ENCODE results near the gene COL26A1.
A peak's percentile ranks its signal among the peaks of the same experiment; 100 is the strongest.

The COL26A1 gene

DNA sequence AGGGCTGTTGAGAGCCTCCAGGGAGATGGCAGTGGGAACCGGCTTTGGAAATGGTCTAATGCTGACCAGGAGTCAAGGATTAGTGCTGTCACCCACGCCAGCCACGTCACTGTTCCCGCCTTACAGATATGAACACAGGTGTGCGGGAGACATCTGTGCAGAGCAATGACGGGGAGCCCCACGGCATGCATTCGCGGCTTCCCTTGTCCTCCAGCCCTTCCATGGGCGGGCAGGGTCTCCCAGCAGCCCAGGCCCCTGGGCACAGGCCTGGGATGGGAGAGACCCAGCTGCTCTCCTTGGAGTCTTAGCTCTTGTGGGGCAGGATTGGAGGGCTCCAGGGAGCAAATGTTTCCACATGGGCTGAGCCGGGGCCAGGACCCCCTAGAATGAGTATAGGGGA is 172.2 kb downstream of the COL26A1 start:
- DNase-seq (ENCODE audit: low read depth in 2 of 2), result no peak

GRCh38 chr7:101535351-101535751 is 172.7 kb downstream of the COL26A1 start:
- DNase-seq (ENCODE audit: low read depth in 2 of 2), result no peak

DNA sequence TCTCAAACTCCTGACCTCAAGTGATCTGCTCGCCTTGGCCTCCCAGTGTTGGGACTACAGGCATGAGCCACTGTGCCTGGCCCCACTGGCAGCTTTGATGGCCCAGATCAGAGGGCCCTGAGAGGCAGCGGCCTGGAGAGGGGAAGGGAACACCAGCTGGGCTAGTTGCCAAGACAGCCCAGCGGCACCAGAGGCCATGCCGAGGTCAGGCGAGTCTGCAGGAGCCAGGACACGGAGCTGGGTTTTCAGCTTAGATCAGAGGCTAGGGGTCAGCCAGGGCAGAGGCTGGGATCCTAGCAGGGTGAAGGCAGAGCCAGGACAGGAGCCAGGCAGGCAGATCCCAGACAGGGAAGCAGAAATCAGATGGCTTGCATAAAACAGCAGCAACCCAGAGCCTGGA is 173.6 kb downstream of the COL26A1 start:
- DNase-seq (ENCODE audit: low read depth in 2 of 2), result no peak

- no peak for DNase-seq (ENCODE audit: low read depth in 2 of 2)
Observed at GRCh38 chr7:101536668-101537067, 174.0 kb downstream of the COL26A1 start.

DNA sequence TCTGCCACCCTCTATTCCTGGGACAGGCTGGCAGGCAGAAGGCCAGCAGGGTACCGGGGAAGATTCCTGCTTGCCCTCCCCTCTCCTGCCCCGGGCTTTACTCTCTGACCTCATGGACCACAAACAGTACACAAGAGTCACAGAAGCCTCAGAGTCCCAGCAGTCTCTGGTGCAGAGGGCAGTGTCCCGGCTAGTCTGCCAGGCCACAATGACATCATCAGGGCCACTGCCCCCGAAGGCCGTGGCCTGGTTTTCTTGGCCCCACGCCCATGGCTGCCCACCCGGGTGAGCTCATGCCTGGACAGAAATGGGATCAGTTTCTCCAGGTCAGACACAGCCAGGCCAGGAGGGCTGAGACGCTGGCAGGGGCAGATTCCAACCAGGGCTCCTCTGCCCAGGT is 174.5 kb downstream of the COL26A1 start:
- DNase-seq (ENCODE audit: low read depth in 2 of 2), result no peak

GRCh38 chr7:101537935-101538595 is 175.4 kb downstream of the COL26A1 start:
- no peak for DNase-seq (ENCODE audit: low read depth in 2 of 2)

DNA sequence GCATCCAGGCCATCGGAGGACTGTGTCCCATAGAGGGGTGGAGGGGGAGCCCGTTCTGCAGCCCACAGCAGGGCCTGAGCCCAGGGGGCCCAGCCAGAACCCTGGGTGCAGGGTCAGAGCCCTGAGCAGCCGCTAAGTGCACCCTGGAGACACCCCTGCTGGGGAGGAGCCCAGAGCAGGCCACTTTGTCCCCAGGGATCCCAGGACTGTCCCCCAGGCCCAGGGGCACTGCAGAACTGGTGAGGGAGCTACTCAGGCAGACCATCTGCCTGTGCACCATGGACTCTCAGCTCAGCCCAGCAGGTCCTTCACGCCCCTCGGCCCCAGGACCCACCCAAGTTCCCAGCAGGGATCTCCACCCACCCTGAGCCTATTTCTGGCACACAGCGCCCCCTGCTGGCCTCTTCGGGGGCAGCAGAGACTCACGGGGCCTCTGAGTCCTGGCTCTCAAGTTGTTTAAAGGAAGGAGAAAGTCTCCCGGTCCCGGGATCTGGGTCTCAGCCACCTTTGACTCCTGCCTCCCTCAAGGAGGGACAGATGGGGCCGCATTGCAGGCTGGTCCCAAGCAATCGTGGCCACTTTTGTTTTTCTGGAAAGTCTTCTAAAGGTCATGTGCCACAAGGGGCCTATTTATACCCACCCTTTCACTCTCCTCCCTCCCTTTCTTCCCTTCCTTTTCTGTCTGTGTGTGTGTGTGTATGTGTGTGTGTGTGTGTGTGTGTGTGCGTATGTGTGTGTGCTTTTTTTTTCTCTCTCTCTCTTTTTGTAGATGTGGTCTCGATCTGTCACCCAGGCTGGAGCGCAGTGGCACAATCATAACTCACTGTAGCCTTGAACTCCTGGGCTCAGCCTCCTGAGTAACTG is 176.2 kb downstream of the COL26A1 start:
- peak; percentile 21 to 28 for DNase-seq (ENCODE audit: low read depth in 2 of 2)

DNA sequence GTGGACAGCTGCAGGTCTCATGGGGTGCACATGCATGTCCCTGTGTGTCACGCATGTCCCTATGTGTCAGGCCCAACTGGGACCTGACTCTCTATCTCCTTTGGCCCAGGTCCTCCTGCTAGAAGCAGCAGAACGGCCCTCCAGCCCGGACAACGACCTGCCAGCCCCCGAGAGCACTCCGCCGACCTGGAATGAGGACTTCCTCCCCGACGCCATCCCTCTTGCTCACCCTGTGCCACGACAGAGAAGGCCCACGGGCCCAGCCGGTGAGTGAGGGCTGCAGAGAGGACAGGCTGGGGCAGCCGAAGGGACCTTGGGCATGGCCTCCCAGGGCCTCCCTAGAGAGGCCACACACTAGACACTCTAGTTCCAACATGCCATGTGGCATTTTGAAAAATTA is 177.1 kb downstream of the COL26A1 start:
- DNase-seq (ENCODE audit: low read depth in 2 of 2), result no peak

GRCh38 chr7:101542527-101543241 is 180.0 kb downstream of the COL26A1 start:
- DNase-seq (ENCODE audit: low read depth in 2 of 2), result peak; percentile 27 to 35

GRCh38 chr7:101543242-101543766 is 180.6 kb downstream of the COL26A1 start:
- no peak for DNase-seq (ENCODE audit: low read depth in 2 of 2)

DNA sequence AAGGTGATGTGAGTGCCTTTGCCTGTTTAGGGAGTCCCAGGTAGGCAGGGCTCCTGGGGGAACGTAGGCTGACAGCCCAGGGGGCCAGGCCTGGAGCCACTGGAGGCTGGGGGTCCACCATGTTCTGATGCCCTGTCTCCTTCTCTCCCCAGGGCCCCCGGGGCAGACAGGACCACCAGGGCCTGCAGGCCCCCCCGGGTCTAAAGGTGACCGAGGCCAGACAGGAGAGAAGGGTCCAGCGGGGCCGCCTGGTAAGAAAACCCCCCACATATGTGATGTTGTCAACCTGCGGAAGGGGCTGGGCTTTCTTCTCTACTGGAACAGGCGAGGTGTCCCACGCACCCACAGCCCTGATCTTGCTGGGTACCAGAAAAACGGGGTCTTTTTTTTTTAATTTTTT is 181.2 kb downstream of the COL26A1 start:
- DNase-seq (ENCODE audit: low read depth in 2 of 2), result no peak

- DNase-seq (ENCODE audit: low read depth in 2 of 2), result no peak
Observed at GRCh38 chr7:101545441-101546190, 182.9 kb downstream of the COL26A1 start.

DNA sequence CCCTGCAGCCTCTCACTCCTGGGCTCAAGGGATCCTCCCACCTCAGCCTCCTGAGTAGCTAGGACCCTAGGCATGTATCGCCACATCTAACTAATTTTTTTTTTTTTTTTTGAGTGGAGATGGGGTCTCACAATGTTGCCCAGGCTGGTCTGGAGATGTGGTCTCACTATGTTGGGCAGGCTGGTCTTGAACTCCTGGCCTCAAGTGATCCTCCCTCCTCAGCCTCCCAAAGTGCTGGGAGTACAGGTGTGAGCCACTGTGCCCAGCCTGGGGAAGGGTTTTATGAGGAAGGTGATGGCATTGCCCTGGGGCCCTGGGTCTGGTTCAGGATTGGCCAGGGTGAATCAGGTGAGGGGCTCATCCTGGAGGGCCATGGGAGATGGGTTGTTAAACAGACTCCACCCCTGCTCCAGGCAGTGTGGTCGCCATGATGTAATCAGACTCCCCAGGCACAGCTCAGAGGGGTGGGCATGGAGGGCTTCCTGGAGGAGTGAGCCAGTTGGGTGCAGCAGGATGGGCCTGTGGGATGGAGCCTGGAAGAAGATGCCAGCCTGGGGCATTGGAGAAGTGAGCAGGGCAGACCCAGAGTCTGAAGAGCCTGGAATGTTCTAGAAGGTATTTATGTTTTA is 183.7 kb downstream of the COL26A1 start:
- no peak for DNase-seq (ENCODE audit: low read depth in 2 of 2)

GRCh38 chr7:101547022-101547915 is 184.6 kb downstream of the COL26A1 start:
- DNase-seq (ENCODE audit: low read depth in 2 of 2), result no peak

- no peak for DNase-seq (ENCODE audit: low read depth in 2 of 2)
Observed at GRCh38 chr7:101547916-101548661, 185.4 kb downstream of the COL26A1 start.

GRCh38 chr7:101549734-101550133 is 187.1 kb downstream of the COL26A1 start:
- DNase-seq (ENCODE audit: low read depth in 2 of 2), result no peak

GRCh38 chr7:101550641-101551541 is 188.2 kb downstream of the COL26A1 start:
- DNase-seq (ENCODE audit: low read depth in 2 of 2), result no peak

Measured in stimulated activated CD8-positive, alpha-beta memory T cell treated with anti-CD3 and anti-CD28 coated beads, Interleukin-15, amount 100 ng/mL, for 48 hours (primary cell).